Neuronal stem cell (in vitro differentiated cells): ENCODE data around the gene EFHD1.

ENCODE experiments used
- DNase-seq: peaks from one replicate; pipeline ENCODE4 v3.0.0-alpha.2; 2013; ENCODE audit warnings: low spot score
- H2AFZ ChIP-seq: one replicate; pipeline ENCODE4 v1.6.1; 2013; ENCODE audit warnings: mild to moderate bottlenecking, low read length, inconsistent platforms
- H2AK5ac ChIP-seq: 2 replicates; pipeline ENCODE4 v1.6.1; 2013; ENCODE audit warnings: low read depth, mild to moderate bottlenecking, inconsistent platforms, low read length, moderate library complexity, mixed read lengths
- H2BK120ac ChIP-seq: 2 replicates; pipeline ENCODE4 v1.6.1; 2013; ENCODE audit warnings: low read depth, mild to moderate bottlenecking, inconsistent platforms, low read length, moderate library complexity, mixed read lengths
- H2BK12ac ChIP-seq: one replicate; pipeline ENCODE4 v1.6.1; 2013; ENCODE audit warnings: low read length, inconsistent platforms
- H2BK15ac ChIP-seq: 2 replicates; pipeline ENCODE4 v1.6.1; 2013; ENCODE audit warnings: mild to moderate bottlenecking, low read length, inconsistent platforms, mixed read lengths
- H2BK5ac ChIP-seq: one replicate; pipeline ENCODE4 v1.6.1; 2013; ENCODE audit warnings: inconsistent platforms, mild to moderate bottlenecking, low read length, moderate library complexity
- H3K14ac ChIP-seq: one replicate; pipeline ENCODE4 v1.6.1; 2013; ENCODE audit warnings: low read length, inconsistent platforms
- H3K18ac ChIP-seq: 2 replicates; pipeline ENCODE4 v1.6.1; 2013; ENCODE audit warnings: low read length, inconsistent platforms
- H3K23ac ChIP-seq: 2 replicates; pipeline ENCODE4 v1.6.1; 2013; ENCODE audit warnings: low read depth, mild to moderate bottlenecking, mixed read lengths, low read length, inconsistent platforms; ENCODE audit not compliant: poor library complexity
- H3K27ac ChIP-seq: replicated peaks from 3 replicates; pipeline ENCODE4 v1.5.1; 2013; ENCODE audit warnings: low read length, inconsistent platforms
- H3K27me3 ChIP-seq, 3 experiments: 2 replicates each; pipeline ENCODE4 v1.6.1; 2013; ENCODE audit warnings: low read length in 3 of 3, mild to moderate bottlenecking in 2 of 3, inconsistent platforms in 1 of 3, low read depth in 1 of 3, mixed read lengths in 1 of 3, moderate library complexity in 1 of 3; ENCODE audit not compliant: control insufficient read depth in 3 of 3, insufficient read depth in 3 of 3
- H3K36me3 ChIP-seq, 2 donors: replicated peaks in 1 of 2; 2 replicates each; pipeline ENCODE4 v1.6.1; 2013; ENCODE audit warnings: low read length in 2 of 2; ENCODE audit not compliant: control insufficient read depth in 2 of 2, insufficient read depth in 2 of 2
- H3K4ac ChIP-seq: 2 replicates; pipeline ENCODE4 v1.6.1; 2013; ENCODE audit warnings: inconsistent platforms, mild to moderate bottlenecking, low read length, moderate library complexity
- H3K4me1 ChIP-seq, 2 donors: 1 replicate in 1 of 2; 2 replicates in 1 of 2; pipeline ENCODE4 v1.6.1; 2013; ENCODE audit warnings: low read length in 2 of 2, low read depth in 1 of 2; ENCODE audit not compliant: control insufficient read depth in 2 of 2, insufficient read depth in 1 of 2
- H3K4me2 ChIP-seq: one replicate; pipeline ENCODE4 v1.6.1; 2013; ENCODE audit warnings: mild to moderate bottlenecking, low read length, inconsistent platforms; ENCODE audit not compliant: insufficient read depth, poor library complexity, severe bottlenecking
- H3K4me3 ChIP-seq, 2 donors: 2 replicates each; pipeline ENCODE4 v1.5.1; 2013; ENCODE audit warnings: low read length in 2 of 2, mild to moderate bottlenecking in 2 of 2, inconsistent platforms in 1 of 2, moderate library complexity in 1 of 2
- H3K79me1 ChIP-seq: one replicate; pipeline ENCODE4 v1.6.1; 2013; ENCODE audit warnings: low read depth, mild to moderate bottlenecking, inconsistent platforms, low read length, moderate library complexity
- H3K9ac ChIP-seq: one replicate; pipeline ENCODE4 v1.6.1; 2013; ENCODE audit warnings: mild to moderate bottlenecking, low read depth, low read length, inconsistent platforms; ENCODE audit not compliant: poor library complexity
- H3K9me3 ChIP-seq, 2 donors: replicated peaks in 1 of 2; 2 replicates each; pipeline versions ENCODE3 to v1.6.1; 2013; ENCODE audit warnings: low read length in 2 of 2, mild to moderate bottlenecking in 2 of 2, inconsistent platforms in 1 of 2, low read depth in 1 of 2, mixed read lengths in 1 of 2, moderate library complexity in 1 of 2; ENCODE audit not compliant: control insufficient read depth in 2 of 2, insufficient read depth in 1 of 2
- H4K8ac ChIP-seq: one replicate; pipeline ENCODE4 v1.6.1; 2013; ENCODE audit warnings: low read depth, mild to moderate bottlenecking, inconsistent platforms, low read length, moderate library complexity
- H4K91ac ChIP-seq: one replicate; pipeline ENCODE4 v1.6.1; 2013; ENCODE audit warnings: low read length, low read depth, mild to moderate bottlenecking, inconsistent platforms; ENCODE audit not compliant: poor library complexity
- WGBS, 2 donors: extraction: QIAGEN DNeasy Blood & Tissue Kit; methylation state at CpG; one replicate each; pipeline ENCODE4 v1.1.7; 2013; ENCODE audit warnings: missing lambda C conversion rate in 2 of 2, mixed read lengths in 1 of 2; ENCODE audit not compliant: insufficient read length in 2 of 2, insufficient replicate concordance in 1 of 2; ENCODE audit errors: extremely low coverage in 2 of 2; 5-methylcytosine and 5-hydroxymethylcytosine counted together

The EFHD1 gene

DNA sequence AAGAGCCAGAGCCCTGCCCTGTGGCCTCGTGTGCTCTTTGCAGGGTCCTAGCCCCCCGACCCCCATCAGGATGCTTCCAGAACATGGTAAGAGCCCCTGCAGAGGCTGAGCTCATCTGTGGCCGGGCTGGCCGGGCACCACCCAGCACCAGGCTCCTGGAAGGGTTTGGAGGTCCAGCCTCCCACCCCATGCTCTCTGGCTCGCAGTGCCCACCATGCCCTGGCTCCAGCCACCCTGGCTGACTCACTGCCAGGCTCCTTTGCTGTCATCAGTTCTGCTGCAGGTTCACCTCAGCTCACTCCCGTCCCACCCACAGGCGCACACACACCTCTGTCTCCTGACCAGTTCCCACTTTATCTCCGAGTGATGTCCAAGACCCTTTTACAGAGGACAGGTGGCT lies 45.4 kb upstream of the EFHD1 start:
- Histone ChIP-seq H2BK120ac (no peak overlapping the region), H3K23ac (no peak overlapping the region), H3K79me1 (no peaks in the 10 kb centered on the region), H2AFZ (no peak overlapping the region), H3K4ac (no peak overlapping the region), H2AK5ac (no peak overlapping the region), H3K27me3 (no peaks in the 10 kb centered on the region), H3K9me3 (no peaks in the 10 kb centered on the region), H2BK15ac (no peak overlapping the region), H2BK5ac (no peak overlapping the region), H3K14ac (no peak overlapping the region), H3K4me1 (no peaks in the 10 kb centered on the region), H3K27ac (no peak overlapping the region), H3K18ac (peak overlapping the region; percentile 3), H3K9ac (no peak overlapping the region), H3K36me3 (peaks cover 4 to 14% of the 10 kb centered on the region in 2 donors), H4K91ac (no peak overlapping the region), H4K8ac (no peak overlapping the region), H3K4me2 (no peak overlapping the region), H3K4me3 (no peak overlapping the region), H2BK12ac (no peak overlapping the region)
- DNase-seq: no peak
- no CpG with 5 or more reads among the region's 8 CpGs for WGBS, 2 donors

DNA sequence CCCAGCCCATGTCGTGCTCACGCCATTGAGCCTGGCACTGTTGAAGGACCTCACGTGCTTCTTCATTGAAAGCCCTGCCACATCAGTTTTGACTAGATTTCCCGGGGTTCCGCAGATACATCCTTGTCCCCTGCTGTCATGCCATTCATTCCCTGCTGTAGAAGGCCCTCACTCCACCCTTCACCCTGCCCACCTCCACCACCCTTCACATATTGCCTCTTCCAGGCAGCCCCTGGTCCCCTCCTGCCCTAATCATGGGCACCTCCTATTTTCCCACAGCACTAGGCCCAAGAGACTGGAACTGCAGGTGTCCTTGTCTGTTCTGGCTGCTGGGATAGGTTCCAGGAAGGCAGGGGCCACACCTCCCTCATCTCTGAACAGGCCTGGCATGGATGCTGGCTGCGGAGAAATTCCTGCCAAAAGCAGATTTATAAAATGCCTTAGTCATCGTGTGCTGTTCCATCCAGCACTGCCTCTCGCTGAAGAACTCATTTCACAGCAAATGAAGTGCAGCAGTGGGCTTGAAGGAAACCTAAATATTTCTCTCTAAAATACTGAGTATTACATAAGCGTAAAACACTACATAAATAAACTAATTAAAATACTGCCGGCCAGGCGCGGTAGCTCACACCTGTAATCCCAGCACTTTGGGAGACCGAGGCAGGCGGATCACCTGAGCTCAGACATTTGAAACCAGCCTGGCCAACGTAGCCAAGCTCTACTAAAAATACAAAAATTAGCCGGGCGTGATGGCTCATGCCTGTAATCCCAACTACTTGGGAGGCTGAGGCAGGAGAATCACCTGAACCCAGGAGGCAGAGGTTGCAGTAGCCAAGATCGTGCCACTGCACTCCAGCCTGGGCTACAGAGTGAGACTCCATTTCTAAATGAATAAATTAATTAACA lies 44.5 kb upstream of the EFHD1 start:
- no peak overlapping the region for H3K18ac ChIP-seq
- no peak overlapping the region for H2BK12ac ChIP-seq
- H3K27ac ChIP-seq: no peak overlapping the region
- H3K9ac ChIP-seq: no peak overlapping the region
- no peak overlapping the region for H2AK5ac ChIP-seq
- H4K91ac ChIP-seq: no peak overlapping the region
- no peak overlapping the region for H2BK120ac ChIP-seq
- no peak overlapping the region for H3K4me2 ChIP-seq
- H3K79me1 ChIP-seq: no peaks in the 10 kb centered on the region
- H3K23ac ChIP-seq: no peak overlapping the region
- H4K8ac ChIP-seq: no peak overlapping the region
- H2BK5ac ChIP-seq: no peak overlapping the region
- H2AFZ ChIP-seq: no peak overlapping the region
- no peaks in the 10 kb centered on the region for H3K9me3 ChIP-seq
- H3K36me3 ChIP-seq: peaks cover 2 to 8% of the 10 kb centered on the region in 2 donors
- no peak overlapping the region for H2BK15ac ChIP-seq
- H3K14ac ChIP-seq: no peak overlapping the region
- no peaks in the 10 kb centered on the region for H3K4me1 ChIP-seq
- no CpG with 5 or more reads among the region's 18 CpGs for WGBS, 2 donors
- no peaks in the 10 kb centered on the region for H3K27me3 ChIP-seq
- DNase-seq: no peak
- H3K4me3 ChIP-seq: no peak overlapping the region
- H3K4ac ChIP-seq: no peak overlapping the region

DNA sequence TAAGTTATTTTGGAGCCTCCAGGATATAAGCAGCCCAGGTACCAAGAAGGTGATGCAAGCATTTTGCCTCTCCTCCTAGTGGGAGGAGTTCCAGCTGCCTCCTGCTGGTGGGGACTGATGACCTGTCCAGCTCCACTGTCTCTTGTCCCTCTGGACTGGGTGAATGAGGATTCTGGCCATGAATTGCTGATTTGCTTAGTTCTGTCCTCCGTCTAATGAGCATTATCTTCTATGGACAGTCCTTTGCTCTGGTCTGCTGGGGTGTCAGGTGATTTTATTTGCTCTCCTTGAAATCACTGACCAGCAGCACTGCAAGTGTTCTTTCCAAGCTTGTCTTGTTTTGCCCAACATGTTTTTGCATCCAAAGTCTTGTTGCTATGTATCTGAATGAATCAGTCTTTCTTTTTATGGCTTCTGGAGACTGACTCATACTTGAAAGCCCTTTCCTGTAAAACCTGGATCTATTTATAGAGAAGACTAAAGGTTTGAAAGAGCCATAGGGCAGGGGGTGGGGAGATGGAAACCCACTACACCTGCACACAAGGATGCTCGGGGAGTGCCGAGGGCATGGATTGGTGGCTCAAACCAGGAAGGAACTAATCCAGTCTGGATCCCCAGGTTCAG lies 40.5 kb upstream of the EFHD1 start:
- H2BK5ac ChIP-seq: no peak overlapping the region
- no peaks in the 10 kb centered on the region for H3K36me3 ChIP-seq
- H3K4me2 ChIP-seq: no peak overlapping the region
- H2BK120ac ChIP-seq: peak overlapping the region; percentile 19
- no peak overlapping the region for H2BK15ac ChIP-seq
- H3K9ac ChIP-seq: no peak overlapping the region
- H4K91ac ChIP-seq: no peak overlapping the region
- WGBS, 2 donors: no CpG with 5 or more reads among the region's 3 CpGs
- H3K27ac ChIP-seq: no peak overlapping the region
- no peak overlapping the region for H3K14ac ChIP-seq
- no peak overlapping the region for H2AFZ ChIP-seq
- no peaks in the 10 kb centered on the region for H3K4me1 ChIP-seq
- H3K27me3 ChIP-seq: no peaks in the 10 kb centered on the region
- no peak overlapping the region for H2AK5ac ChIP-seq
- no peak overlapping the region for H3K18ac ChIP-seq
- no peak overlapping the region for H4K8ac ChIP-seq
- no peak overlapping the region for H3K4ac ChIP-seq
- no peaks in the 10 kb centered on the region for H3K79me1 ChIP-seq
- no peak overlapping the region for H3K4me3 ChIP-seq
- DNase-seq: no peak
- no peak overlapping the region for H3K23ac ChIP-seq
- no peak overlapping the region for H2BK12ac ChIP-seq
- no peaks in the 10 kb centered on the region for H3K9me3 ChIP-seq

DNA sequence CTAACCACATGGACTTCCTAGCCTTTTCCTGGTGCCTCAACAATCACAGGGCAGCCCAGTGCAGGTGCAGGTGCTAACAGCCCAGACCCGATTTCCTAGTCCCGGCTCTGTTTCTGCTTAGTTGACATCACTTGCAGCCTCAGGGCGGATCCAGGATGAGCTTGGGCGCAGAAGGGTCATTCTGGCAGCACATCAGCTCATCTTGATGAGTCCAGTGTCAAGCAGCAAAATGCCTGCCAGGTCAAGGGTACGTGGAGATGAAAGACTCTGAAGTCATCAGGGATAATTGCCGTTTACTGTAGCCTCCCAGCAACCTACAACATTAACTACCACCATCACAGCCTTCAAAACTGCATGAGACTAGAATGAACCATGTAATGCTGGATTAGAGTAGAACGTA lies 39.4 kb upstream of the EFHD1 start:
- WGBS, 2 donors: no CpG with 5 or more reads among the region's 7 CpGs
- Histone ChIP-seq H2AFZ (no peak overlapping the region), H3K9me3 (no peaks in the 10 kb centered on the region), H3K36me3 (no peaks in the 10 kb centered on the region), H3K4me1 (no peaks in the 10 kb centered on the region), H2BK15ac (no peak overlapping the region), H3K23ac (no peak overlapping the region), H3K18ac (peak overlapping the region; percentile 16), H3K4me3 (no peak overlapping the region), H3K9ac (no peak overlapping the region), H2BK120ac (no peak overlapping the region), H3K79me1 (no peaks in the 10 kb centered on the region), H2BK12ac (no peak overlapping the region), H3K4me2 (no peak overlapping the region), H3K27ac (no peak overlapping the region), H3K27me3 (no peaks in the 10 kb centered on the region), H4K91ac (no peak overlapping the region), H4K8ac (no peak overlapping the region), H3K14ac (no peak overlapping the region), H3K4ac (no peak overlapping the region), H2BK5ac (no peak overlapping the region), H2AK5ac (no peak overlapping the region)
- no peak for DNase-seq
